ENCODE data around the gene CACNA2D2. TPM values are rescaled to one million over a fixed set of nuclear protein-coding genes. Genes with fewer than 3 reads are reported as not detected.

CACNA2D2 gene
- total and polyA plus RNA-seq, 2 of the 13 experiments (the other 11 are each of a cell fraction or from before 2014, with no cell fraction given) = not detected

- CTCF ChIA-PET (ENCODE audit: low intra/inter-chr PET ratio, low total read pairs) = no interaction called here
- POLR2A ChIA-PET = no interaction called here
- no peak for DNase-seq (ENCODE audit: low spot score)
- Histone ChIP-seq H3K36me3 (replicated peaks in 1 of 2; ENCODE audit: control insufficient read depth in 1 of 2, insufficient read depth in 2 of 2, low read length in 2 of 2) (no peaks in the 10 kb centered on the region), H3K4me2 (ENCODE audit: low read depth, low read length) (no peak overlapping the region), H3K4me1 (ENCODE audit: insufficient read depth, low read length) (peaks cover 37% of the 10 kb centered on the region), H3K27ac (ENCODE audit: extremely low read length, insufficient read depth, low read length) (no peak overlapping the region), H3K9me3 (ENCODE audit: low read length) (no peaks in the 10 kb centered on the region), H2AFZ (ENCODE audit: low read length) (no peak overlapping the region), H3K27me3 (ENCODE audit: control insufficient read depth in 1 of 2, insufficient read depth in 2 of 2, low read length in 2 of 2) (peaks cover 8 to 52% of the 10 kb centered on the region in 2 experiments), H3K79me2 (ENCODE audit: insufficient read depth, low read length) (no peaks in the 10 kb centered on the region), H3K4me3 (replicated peaks in 1 of 3; ENCODE audit: insufficient read depth in 1 of 3, low read depth in 2 of 3, low read length in 3 of 3) (no peak overlapping the region), H4K20me1 (ENCODE audit: insufficient read depth, low read length) (no peaks in the 10 kb centered on the region), H3K9ac (ENCODE audit: insufficient read depth, low read depth, low read length) (no peak overlapping the region)
- no peak for ATAC-seq
- TF ChIP-seq ZNF777 (CRISPR knock-in tag; IDR thresholded peaks at IDR 0.05) = no peak
- TF ChIP-seq NFYC (CRISPR knock-in tag; IDR thresholded peaks at IDR 0.05) = no peak
- no peak for TF ChIP-seq NFIB (CRISPR knock-in tag; IDR thresholded peaks at IDR 0.05; ENCODE audit: borderline replicate concordance)
- TF ChIP-seq ZNF577 (CRISPR knock-in tag; IDR thresholded peaks at IDR 0.05; ENCODE audit: borderline replicate concordance, low read depth) = no peak
- TF ChIP-seq HES4 (CRISPR knock-in tag; IDR thresholded peaks at IDR 0.05; ENCODE audit: borderline replicate concordance) = no peak
- TF ChIP-seq GPN1 (CRISPR knock-in tag; IDR thresholded peaks at IDR 0.05; ENCODE audit: borderline replicate concordance) = no peak
- no peak for TF ChIP-seq ZNF841 (CRISPR knock-in tag; IDR thresholded peaks at IDR 0.05; ENCODE audit: borderline replicate concordance)
- no peak for TF ChIP-seq ERF (CRISPR knock-in tag; IDR thresholded peaks at IDR 0.05)
- no peak for TF ChIP-seq DMTF1 (CRISPR knock-in tag; IDR thresholded peaks at IDR 0.05)
- no peak for TF ChIP-seq MEF2D (CRISPR knock-in tag; IDR thresholded peaks at IDR 0.05)
- TF ChIP-seq PHB2 (IDR thresholded peaks at IDR 0.05; ENCODE audit: partially characterized antibody) = no peak
- no peak for TF ChIP-seq ZNF143 (CRISPR knock-in tag; IDR thresholded peaks at IDR 0.05)
- no peak for TF ChIP-seq CREBL2 (CRISPR knock-in tag; IDR thresholded peaks at IDR 0.05; ENCODE audit: borderline replicate concordance)
- no peak for TF ChIP-seq ELF3 (CRISPR knock-in tag; IDR thresholded peaks at IDR 0.05)
- intact Hi-C loops (cut with micrococcal nuclease; ENCODE audit: unreplicated experiment) (no loop called here), in situ Hi-C loops (cut with HindIII; ENCODE audit: extremely low pct_ligation_motif_present, low pct_unique_long_range_greater_than_20kb) (no loop called here)
- FAIRE-seq = no peak
- BruUV-seq (replicated peaks) = no TSS peak
- WGBS (ENCODE audit: low lambda C conversion rate) = 60% methylated on average over 10 of the region's 21 CpGs
These were observed 60.4 kb downstream of the CACNA2D2 start for GRCh38 chr3:50442945-50443579.

Data from HepG2 (cell line).